Gastrocnemius medialis (tissue), 4 donors: ENCODE measurements around the gene EPB41L1.

ENCODE experiments used
- POLR2A ChIP-seq, 2 donors: fragments of 450-650 bp; IDR thresholded peaks; one replicate each; pipeline ENCODE4 v1.6.1; 2017; ENCODE audit warnings: antibody characterized with exemption in 2 of 2, mild to moderate bottlenecking in 2 of 2, moderate library complexity in 2 of 2
- TF ChIP-seq, protein P1 (sequence below), 5 experiments: fragments of 450-650 bp in 3 of 5; fragments of 200-600 bp in 2 of 5; sonication (generic) in 2 of 5; IDR thresholded peaks in 4 of 5; conservative IDR thresholded peaks in 1 of 5; 1 replicate in 4 of 5; 2 replicates in 1 of 5; pipeline ENCODE4 v1.5.1; 2016 to 2019; ENCODE audit warnings: antibody characterized with exemption in 5 of 5, mild to moderate bottlenecking in 3 of 5, moderate library complexity in 3 of 5

DNA sequence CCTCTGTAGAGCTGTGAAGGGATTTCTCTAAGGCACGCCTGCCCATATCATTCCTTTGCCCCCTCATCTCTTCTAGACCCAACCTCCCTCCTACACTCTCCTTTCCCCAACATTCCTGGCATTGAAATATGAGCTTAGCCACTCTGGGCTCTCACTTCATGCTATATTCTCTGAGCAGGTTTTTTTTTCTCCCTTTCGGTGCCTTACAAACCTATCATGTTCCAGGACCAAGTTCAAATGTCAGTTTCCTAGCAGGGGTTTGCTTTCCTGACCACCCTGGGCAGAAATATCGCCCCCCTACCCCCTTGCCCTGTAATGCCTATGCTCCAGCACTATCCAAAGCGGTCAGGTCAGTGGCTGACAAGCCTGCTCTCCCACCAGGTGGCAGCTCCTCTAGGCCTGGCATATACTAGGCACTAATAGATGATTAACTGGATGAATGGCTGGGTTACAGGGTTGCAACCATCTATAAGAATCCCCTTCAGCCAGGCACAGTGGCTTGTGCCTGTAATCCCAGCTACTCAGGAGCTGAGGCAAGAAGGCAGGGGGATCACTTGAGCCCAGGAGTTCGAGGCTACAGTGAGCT, 56.0 kb downstream of the EPB41L1 start:
- TF ChIP-seq, protein P1, sequence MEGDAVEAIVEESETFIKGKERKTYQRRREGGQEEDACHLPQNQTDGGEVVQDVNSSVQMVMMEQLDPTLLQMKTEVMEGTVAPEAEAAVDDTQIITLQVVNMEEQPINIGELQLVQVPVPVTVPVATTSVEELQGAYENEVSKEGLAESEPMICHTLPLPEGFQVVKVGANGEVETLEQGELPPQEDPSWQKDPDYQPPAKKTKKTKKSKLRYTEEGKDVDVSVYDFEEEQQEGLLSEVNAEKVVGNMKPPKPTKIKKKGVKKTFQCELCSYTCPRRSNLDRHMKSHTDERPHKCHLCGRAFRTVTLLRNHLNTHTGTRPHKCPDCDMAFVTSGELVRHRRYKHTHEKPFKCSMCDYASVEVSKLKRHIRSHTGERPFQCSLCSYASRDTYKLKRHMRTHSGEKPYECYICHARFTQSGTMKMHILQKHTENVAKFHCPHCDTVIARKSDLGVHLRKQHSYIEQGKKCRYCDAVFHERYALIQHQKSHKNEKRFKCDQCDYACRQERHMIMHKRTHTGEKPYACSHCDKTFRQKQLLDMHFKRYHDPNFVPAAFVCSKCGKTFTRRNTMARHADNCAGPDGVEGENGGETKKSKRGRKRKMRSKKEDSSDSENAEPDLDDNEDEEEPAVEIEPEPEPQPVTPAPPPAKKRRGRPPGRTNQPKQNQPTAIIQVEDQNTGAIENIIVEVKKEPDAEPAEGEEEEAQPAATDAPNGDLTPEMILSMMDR (IDR thresholded peaks at IDR 0.05 in 4 of 5, conservative IDR thresholded peaks at IDR 0.05 in 1 of 5): no peak
- no peak for TF ChIP-seq POLR2A (IDR thresholded peaks at IDR 0.05)
